Fibroblast of peridontal ligament (primary cell): ENCODE results near the gene NUDT3.
"Not testable (repeated sequence)": the region's sequence is repeated elsewhere in the genome, so short reads cannot be mapped to it uniquely, and the experiment has no call there.

ENCODE experiments used
- DNase-seq: peaks from one replicate; pipeline ENCODE4 v3.0.0-alpha.2; 2010; ENCODE audit errors: extremely low read depth

The NUDT3 gene

DNA sequence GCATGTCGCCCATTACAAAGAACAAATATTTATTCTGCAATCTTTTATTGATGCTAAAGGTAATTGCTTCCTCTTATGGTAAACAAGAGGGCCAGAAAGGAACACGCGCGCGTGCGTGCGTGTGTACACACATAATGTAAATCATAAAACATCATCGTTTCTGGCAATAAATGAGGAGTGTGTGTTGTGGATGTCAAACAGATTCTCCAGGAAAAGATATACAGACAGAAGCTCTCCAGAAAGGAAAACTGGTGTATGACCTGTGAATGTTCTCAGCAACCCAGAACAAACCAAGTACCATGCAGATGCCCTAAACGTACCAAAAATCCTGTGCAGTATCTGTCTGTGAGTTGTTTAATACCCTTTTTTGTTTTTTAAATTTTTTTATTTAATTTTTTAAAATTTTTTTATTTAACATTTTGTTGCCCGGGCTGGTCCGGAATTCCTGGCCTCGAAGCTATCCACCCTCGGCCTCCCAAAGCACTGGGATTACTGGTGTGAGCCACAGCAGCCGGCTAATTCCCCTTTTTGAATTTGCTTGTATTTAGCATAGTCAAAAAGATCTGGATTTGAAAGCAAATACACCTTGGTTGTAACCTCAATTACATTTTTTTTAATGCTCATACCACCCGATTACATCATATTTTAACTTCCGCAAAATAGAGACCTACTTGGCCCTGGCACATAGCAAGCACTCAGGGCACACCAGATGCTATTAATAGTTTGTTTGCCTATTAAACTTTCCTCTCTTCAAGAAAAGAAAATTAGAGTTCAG, 909 bp upstream of the NUDT3 start:
- DNase-seq, result no peak

DNA sequence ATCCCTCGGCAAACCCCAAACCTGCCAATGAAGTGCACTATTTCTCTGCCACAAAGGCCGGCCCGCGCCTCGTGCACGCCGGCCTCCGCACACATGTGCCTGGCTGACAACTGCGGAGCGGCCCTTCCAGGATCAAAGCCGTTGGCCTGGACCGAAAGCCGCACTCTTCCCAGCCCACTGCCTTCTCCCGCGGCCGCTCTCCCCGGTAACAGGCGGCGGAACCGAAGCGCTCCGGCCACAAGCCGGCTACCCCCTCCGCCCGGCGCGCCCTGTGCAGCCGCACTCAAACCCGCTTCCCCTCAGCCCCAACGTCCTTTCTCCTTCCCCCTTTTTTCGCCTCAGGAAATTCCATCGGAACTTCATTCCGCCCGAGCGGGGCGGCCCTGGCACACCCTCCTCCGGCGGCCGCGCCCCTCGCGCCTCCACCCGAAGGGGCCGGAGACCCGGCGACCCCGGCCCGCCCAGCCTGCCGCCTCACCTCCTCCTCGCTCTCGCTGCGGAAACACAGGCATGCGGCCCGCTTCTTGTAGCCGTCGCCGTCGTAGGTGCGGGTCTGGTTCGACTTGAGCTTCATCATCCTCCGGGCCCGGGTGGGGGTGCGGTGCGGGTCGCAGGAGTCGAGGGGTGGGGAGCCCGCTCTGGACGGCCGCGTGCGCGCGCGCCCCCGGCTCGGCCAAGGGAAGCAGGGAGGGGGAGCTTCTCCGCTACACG, 528 bp downstream of the NUDT3 start:
- no peak for DNase-seq

DNA sequence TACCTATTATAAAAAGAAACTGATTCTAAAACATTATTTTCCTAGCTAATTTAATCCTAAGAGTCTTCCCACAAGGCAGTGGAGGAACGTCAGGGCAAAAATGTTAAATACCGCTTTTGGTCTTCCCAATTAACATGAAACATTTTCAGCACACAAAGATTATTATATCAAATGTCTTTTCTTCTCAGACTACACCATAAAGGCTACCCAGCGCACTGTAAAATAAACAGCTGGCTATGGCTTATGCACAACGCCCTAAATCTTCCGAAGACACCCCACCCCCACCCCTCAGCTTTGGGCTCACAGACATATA, 1.0 kb downstream of the NUDT3 start:
- DNase-seq, result no peak

DNA sequence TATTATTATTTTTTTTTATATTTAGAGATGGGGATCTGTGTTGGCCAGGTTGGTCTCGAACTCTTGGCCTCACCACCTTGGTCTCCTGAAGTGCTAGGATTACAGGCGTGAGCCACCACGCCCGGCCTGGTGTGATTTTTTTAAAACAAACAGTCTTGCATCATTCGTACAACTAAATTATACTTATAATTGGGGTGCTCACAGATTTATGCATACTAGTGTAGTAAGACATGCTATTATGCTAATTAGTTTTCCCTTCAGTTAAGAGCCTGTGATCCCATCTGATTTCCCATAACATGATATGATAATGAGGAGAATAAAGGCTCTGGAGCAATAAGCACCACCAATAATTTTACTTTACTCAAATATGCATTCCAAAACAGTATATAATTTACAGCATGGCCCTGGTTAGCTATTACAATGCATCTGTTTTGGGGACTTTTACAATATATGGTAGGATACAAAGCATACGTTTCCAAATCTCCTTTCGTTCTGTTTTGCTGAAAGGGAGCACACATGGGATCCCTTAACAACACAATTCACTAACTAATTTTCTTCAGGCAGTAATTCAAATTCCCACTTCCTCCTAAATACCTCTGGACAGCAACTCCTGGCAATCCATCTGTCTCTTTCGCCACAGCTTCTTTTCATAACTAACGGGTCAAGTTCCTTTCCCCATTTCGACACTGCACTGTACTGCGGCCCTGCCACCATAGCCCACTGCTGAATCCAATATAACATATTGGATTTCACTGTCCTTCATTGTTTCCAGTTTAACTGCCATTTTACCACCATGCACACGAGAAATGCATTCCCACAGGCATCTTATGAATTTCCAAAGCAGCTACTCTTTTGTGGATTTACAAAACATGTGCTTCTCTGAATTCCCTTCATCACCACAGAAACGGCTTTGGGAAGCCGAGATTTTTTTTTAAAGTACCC, 1.7 kb downstream of the NUDT3 start:
- peak; percentile 96 for DNase-seq

DNA sequence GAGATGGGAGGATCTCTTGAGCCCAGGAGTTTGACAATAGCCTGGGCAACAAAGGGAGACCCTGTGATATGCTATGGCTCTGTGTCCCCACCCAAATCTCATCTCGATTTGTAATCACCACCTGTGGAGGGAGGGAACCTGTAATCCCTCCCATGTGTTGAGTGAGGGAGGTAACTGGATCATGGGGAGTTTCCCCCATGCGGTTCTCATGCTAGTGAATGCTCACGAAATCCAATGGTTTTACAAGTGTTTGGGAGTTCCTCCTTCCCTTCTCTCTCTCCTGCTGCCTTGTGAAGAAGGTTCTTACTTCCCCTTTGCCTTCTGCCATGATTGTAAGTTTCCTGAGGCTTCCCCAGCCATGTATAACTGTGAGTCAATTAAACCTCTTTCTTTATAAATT, 3.4 kb downstream of the NUDT3 start:
- DNase-seq, result no peak

DNA sequence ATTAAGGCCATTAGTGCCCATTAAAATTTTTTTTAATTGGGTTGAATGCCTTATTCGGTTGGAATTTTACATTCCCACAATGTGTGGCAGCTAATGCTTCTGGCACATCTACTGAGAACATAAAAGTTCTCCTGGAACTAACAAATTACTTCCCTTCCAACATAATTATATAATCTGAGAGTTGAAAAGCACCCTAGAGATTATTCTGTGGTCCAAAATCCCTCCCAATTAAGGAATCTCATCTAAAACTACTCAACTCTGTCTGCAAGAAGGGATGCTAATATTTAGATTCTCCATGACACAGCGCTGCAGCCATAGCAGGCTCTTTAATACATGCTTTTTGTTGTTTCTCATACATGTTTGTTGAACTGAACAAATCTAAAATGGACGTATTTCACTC, 4.0 kb downstream of the NUDT3 start:
- DNase-seq, result no peak

DNA sequence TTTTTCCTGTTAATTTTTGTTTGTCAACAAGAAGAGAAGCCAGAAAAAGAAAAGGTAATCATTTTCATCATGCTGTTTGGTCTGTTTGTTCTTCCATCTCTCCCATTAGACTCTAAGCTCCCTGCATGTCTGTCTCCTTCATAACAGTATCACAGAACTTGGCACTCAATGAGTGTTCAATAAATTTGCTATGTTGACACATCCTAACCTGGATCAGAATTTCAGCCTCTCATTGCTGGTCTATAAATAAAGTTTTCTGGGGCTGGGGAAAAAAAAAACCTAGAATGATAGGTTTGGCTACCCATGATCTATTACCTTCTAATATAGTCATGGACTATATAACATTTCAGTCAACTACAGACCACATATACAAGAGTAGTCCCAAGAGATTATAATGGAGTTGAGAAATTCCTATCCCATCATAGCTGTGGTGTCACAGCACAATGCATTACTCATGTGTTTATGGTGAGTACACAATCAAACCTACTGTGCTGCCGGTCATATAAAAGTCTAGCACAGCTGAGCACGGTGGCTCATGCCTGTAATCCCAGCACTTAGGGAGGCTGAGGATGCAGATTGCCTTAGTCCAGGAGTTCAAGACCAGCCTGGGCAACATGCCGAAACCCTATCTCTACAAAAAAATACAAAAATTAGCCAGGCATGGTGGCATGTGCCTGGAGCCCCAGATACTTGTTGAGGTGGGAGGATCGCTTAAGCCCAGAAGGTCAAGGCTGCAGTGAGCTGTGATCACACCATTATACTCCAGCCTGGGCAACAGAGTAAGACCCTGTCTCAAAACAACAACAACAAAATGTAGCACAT, 5.9 kb downstream of the NUDT3 start:
- peak; percentile 96 for DNase-seq

DNA sequence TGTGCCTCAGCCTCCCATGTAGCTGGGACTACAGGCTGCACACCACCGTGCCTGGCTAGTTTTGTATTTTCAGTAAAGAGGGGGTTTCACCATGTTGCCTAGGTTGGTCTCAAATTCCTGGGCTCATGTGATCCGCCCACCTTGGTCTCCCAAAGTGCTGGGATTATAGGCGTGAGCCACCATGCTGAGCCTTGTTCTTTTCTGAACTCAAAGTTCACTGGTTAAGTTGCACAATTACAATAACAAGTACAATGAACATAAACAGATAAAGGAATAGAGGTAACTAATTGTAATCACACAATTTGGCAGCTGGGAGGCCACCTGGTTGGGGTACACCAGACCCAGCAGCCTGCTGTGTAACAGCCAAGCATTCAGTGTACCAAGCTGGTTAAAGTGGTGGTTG, 6.7 kb downstream of the NUDT3 start:
- no peak for DNase-seq

DNA sequence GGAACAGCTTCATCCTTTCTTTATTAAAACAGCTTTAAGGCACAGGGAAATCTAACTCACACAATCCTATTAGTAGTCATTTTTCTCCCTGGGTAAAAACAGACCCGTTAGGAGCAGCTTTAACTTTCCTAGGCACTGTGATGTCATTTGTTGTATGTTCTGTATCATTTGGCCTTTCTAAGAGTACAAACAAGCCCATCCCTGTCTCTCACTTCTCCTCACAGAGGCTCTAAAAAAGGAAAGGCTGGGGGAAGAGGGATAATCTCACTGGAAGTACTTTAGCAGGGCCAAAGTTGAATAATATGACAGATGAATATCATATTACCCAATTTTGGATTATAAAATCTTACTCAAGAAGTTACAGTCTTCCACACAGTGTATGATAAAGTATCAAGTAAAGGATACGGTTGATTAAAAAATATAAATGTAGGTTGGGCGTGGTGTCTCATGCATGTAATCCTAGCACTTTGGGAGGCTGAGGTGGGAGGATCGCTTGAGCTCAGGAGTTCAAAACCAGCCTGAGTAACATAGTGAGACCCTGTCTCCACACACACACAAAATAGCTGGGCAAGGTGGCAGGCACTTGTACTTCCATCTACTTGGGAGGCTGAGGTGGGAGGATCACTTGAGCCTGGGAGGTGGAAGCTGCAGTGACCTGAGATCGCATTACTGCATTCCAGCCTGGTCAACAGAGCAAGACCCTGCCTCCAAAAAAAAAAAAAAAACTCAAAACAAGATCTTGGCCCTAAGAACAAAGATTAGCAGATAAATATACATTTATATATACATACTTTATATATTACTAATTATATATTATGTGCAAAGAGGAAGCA, 7.9 kb downstream of the NUDT3 start:
- DNase-seq, result no peak

DNA sequence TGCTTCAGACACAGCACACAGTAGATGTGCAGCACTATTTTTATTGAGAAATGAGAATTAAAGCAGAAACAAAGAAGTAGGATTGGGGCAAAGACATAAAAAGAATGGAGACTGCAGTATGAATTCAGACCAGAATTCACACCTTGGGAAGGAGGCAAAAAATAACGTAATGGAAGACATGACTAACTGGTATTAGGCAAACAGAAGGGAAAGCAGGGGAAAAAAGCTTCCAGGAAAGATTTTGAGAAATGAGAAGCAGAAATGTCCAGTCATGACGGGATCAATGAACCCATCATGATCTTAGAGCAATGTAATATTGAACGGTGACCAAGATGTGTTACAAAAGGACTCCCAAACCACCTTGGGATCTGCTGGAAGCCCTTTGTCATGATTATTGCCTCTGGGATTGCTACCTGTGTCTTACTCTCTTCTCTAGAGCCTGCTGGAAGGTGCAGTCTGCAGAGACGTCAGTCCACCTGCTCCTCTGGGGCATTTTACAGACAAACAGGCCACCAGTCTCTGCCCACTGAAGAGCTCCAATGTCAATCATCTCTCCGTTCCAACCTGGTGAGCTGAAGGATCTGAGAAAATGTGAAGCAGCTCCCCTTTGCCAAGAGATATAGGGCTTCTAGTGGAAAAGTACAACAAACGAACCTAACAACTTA, 8.7 kb downstream of the NUDT3 start:
- DNase-seq, result peak; percentile 70

DNA sequence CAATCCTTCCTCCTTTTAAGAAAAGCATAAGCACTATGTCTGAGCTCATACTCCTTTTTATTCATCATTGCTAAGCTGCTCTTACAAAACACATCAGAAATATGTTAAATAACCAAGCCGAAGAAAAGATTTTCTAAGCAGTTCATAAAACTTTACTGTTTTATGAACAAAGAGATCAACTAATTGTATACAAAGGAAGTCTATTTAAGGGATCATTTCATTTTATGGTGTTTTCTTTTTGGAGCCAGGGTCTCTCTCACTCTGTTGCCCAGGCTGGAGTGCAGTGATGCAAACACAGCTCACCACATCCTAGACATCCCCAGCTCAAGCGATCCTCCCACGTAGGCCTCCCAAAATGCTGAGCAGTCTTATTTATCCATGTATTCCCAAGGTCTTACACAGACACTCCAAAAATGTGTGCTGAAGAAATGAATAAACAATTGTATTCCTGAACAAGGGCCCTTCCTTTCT, 9.3 kb downstream of the NUDT3 start:
- DNase-seq, result peak; percentile 80

DNA sequence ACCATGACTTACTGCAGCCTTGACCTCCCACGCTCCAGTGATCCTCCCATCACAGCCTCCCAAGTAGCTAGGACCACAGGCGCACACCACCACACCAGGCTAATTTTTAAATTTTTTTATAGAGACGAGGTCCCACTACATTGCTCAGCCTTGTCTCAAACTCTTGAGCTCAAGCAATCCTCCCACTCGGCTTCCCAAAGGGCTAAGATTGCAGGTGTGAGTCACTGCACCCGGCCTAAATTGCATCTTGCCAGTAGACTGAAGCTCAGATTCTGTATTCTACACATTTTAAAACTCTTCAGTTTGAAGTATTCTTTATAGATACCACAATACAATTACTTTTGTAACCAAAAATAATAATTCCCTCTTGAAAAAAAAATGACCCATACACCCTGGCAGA, 11.4 kb downstream of the NUDT3 start:
- peak; percentile 56 for DNase-seq

DNA sequence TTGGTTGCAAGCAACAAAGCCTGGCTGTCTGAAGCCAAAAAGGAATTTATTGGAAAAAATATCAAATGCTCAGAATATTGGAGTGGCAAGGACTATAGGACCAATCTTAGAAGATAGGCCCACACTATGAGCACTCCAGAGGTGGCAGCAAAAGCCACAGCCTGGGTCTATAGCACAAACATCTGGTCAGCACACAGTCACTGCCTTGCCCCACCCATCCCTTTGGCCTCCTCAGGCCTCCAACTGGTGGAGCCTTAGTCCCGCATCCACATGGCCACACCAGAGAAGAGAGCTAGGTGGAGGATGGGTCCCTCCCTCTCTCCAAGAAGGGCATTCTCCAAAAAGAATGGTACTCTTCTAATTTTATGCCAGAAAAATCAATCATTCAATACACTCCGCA, 14.0 kb downstream of the NUDT3 start:
- no peak for DNase-seq

DNA sequence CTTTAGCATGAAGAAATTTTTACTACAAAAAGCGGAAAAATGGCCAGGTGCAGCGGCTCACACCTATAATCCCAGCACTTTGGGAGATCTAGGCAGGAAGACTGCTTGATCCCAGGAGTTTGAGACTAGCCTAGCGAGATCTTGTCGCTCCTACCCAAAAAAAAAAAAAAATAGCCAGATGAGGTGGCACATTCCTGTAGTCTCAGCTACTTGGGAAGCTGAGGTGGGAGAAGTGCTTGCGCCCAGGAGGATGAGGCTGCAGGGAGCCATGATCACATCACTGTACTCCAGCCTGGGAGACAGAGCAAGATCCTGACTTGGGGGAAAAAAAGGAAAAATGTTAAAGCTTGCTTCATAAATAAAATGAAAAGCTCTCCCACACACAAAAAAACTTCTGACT, 14.5 kb downstream of the NUDT3 start:
- DNase-seq, result no peak

DNA sequence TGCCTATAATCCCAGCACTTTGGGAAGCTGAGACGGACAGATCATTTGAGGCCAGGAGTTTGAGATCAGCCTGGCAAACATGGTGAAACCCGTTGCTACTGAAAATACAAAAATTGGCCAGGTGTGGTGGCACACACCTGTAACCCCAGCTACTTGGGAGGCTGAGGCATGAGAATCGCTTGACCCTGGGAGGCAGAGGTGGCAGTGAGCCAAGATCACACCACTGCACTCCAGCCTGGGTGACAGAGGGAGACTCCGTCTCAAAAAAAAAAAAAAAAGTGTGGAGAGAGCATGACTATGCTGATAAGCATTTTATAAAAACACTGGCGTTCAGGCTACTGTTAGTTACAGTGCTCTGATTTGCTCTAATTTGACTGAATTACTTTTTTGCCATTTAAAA, 14.9 kb downstream of the NUDT3 start:
- not testable (repeated sequence) for DNase-seq

DNA sequence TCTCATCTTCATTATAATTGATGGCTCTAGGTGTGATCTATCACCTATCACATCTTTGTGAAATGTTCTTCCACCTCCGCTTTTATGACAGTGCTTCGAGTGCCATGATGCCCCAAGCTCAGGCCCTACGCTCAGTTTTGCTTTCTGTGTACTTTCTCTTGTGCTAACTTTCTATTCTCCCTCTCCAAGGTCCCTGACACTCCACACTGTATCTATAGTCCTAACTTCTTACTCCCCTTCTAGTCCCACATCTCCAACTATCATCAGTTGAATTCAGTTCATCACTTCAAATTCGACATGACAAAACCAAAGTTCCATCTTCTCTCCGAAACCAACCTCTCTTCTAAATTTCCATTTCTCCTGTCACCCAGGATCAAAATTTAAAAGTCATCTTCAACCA, 16.6 kb downstream of the NUDT3 start:
- no peak for DNase-seq

DNA sequence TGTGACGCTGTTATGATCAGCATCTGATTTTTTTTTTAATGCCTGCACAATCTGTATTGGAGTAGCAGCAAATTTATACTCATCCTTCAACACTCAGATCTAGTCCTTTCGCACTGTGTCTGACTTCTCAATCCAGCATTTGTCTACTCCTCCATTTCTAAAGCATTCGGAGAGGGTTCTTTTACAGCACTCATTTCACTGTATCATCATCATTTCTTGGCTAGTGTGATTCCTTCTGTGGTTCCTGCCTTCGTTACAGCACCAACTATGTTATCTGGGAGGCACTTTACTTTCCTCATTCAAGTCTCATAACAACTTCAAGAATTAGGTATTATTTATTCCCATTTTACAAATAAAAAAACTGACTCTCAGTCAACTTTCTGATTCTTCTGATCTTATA, 18.0 kb downstream of the NUDT3 start:
- DNase-seq, result no peak

DNA sequence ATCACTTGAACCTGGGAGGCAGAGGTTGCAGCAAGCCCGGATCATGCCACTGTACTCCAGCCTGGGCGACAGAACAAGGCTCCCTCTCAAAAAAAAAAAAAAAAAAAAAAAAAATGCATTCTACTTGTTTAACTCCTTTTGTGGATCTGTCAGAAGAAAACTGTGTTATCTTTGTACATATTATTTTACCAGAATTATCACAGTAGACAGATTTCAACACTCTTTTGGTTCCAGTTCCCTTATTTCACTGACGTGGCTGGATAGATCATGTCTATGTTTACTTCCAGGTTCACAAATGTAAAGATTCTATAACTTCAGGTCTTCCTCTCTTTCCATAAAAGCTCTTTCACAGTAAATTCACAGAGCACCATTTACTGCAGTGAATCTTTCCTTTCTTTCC, 18.4 kb downstream of the NUDT3 start:
- no peak for DNase-seq

DNA sequence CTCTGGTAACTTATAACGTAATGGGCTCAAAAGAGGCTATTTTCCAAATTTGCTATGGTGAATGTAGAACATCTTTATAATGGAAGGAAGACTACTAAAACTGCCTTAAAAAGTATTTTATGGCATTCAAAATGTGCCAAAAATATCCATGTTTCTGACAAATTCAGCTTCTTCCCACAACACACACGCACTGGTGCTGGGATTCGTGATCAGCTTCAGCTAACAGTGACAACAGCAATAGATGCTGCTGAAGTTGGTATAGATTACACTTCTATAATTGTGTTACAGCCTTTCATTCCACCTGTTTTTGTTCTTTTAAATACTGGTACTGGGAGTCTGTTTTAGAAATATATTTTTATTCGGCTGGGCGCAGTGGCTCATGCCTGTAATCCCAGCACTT, 19.0 kb downstream of the NUDT3 start:
- DNase-seq, result no peak

DNA sequence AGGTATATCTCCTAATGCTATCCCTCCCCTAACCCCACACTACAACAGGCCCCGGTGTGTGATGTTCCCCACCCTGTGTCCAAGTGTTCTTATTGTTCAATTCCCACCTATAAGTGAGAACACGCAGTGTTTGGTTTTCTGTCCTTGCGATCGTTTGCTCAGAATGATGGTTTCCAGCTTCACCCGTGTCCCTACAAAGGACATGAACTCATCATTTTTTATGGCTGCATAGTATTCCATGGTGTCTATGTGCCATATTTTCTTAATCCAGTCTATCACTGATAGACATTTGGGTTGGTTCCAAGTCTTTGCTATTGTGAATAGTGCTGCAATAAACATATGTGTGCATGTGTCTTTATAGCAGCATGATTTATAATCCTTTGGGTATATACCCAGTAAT, 20.6 kb downstream of the NUDT3 start:
- not testable (repeated sequence) for DNase-seq
